ENCODE data around the gene TMEM151B.

- TF ChIP-seq, protein P1, sequence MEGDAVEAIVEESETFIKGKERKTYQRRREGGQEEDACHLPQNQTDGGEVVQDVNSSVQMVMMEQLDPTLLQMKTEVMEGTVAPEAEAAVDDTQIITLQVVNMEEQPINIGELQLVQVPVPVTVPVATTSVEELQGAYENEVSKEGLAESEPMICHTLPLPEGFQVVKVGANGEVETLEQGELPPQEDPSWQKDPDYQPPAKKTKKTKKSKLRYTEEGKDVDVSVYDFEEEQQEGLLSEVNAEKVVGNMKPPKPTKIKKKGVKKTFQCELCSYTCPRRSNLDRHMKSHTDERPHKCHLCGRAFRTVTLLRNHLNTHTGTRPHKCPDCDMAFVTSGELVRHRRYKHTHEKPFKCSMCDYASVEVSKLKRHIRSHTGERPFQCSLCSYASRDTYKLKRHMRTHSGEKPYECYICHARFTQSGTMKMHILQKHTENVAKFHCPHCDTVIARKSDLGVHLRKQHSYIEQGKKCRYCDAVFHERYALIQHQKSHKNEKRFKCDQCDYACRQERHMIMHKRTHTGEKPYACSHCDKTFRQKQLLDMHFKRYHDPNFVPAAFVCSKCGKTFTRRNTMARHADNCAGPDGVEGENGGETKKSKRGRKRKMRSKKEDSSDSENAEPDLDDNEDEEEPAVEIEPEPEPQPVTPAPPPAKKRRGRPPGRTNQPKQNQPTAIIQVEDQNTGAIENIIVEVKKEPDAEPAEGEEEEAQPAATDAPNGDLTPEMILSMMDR (IDR thresholded peaks at IDR 0.05 in 8 of 11, conservative IDR thresholded peaks at IDR 0.05 in 3 of 11): no peak
- TF ChIP-seq POLR2A (IDR thresholded peaks at IDR 0.05): no peak
Measured at GRCh38 chr6:44248579-44248978, 21.7 kb upstream of the TMEM151B start.

Measured in spleen (tissue), 7 donors.